ENCODE results near the gene TUBB8. TPM values are rescaled to one million over a fixed set of nuclear protein-coding genes. Genes with fewer than 3 reads are reported as not detected.

Gene TUBB8
- 0.71 and 0.77 TPM in 2 replicates for total RNA-seq
- long read RNA-seq, partial matches to known transcripts = 0 of 1 reads
- long read RNA-seq, other reads (novel, unspliced or antisense) = 1 of 1 reads

DNA sequence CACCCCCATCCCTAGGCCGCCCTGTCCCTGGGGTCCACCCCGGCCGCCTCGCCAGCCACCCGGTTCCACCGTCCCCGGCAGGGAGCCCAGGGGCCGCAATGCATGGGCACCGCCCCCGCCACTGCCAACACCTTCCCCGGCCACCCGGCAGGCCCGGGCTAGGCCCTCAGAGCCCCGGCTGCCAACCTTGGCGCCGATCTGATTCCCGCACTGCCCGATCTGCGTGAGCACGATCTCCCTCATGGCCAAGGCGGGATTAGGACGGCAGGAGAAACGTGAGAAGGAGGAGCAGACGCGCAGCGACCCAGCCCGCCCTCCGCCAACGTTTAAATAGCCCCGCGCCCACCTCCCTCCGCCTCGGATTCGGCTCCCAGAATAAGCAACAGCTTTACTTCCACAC is at the start of gene TUBB8:
Gene TUBB8, minus strand, starts transcription at position 301 of the 400 bp plus-strand sequence. Its CDS starts 58 bp downstream, at position 243.
- TF ChIP-seq, protein P1, sequence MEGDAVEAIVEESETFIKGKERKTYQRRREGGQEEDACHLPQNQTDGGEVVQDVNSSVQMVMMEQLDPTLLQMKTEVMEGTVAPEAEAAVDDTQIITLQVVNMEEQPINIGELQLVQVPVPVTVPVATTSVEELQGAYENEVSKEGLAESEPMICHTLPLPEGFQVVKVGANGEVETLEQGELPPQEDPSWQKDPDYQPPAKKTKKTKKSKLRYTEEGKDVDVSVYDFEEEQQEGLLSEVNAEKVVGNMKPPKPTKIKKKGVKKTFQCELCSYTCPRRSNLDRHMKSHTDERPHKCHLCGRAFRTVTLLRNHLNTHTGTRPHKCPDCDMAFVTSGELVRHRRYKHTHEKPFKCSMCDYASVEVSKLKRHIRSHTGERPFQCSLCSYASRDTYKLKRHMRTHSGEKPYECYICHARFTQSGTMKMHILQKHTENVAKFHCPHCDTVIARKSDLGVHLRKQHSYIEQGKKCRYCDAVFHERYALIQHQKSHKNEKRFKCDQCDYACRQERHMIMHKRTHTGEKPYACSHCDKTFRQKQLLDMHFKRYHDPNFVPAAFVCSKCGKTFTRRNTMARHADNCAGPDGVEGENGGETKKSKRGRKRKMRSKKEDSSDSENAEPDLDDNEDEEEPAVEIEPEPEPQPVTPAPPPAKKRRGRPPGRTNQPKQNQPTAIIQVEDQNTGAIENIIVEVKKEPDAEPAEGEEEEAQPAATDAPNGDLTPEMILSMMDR (IDR thresholded peaks at IDR 0.05; ENCODE audit: unreplicated experiment) = no peak
- H3K9me3 Mint-ChIP-seq (ENCODE audit: low read depth) = no peaks in the 10 kb centered on the region
- no peaks in the 10 kb centered on the region for H3K4me1 Mint-ChIP-seq (ENCODE audit: low read depth)
- H3K27me3 Mint-ChIP-seq = no peaks in the 10 kb centered on the region
- H3K4me3 Mint-ChIP-seq (ENCODE audit: low read depth) = no peak within 1 kb of the TSS
- no peak for DNase-seq (ENCODE audit: low spot score, unreplicated experiment)
- no peak within 1 kb of the TSS for H3K27ac Mint-ChIP-seq
- H3K36me3 Mint-ChIP-seq (ENCODE audit: insufficient read depth) = no peaks in the 10 kb centered on the region

DNA sequence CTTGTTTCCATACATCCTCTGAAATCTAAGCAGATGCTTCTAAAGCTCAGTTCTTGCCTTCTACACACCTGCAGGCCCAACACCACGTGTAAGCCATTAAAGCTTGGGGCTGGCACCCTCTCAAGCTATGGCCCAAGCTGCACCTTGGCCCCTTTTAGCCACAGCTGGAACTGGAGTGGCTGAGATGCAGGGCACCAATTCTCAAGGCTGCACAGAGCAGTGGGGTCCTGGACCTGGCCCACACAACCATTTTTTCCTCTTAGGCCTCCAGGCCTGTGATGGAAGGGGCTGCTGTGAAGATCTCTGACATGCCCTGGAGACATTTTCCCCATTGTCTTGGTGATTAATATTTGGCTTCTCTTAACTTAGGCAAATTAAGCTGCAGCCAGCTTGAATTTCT is 47.4 kb upstream of the TUBB8 start:
- H3K4me3 Mint-ChIP-seq (ENCODE audit: low read depth) = no peak overlapping the region
- H3K9me3 Mint-ChIP-seq (ENCODE audit: low read depth) = peaks cover 27% of the 10 kb centered on the region

DNA sequence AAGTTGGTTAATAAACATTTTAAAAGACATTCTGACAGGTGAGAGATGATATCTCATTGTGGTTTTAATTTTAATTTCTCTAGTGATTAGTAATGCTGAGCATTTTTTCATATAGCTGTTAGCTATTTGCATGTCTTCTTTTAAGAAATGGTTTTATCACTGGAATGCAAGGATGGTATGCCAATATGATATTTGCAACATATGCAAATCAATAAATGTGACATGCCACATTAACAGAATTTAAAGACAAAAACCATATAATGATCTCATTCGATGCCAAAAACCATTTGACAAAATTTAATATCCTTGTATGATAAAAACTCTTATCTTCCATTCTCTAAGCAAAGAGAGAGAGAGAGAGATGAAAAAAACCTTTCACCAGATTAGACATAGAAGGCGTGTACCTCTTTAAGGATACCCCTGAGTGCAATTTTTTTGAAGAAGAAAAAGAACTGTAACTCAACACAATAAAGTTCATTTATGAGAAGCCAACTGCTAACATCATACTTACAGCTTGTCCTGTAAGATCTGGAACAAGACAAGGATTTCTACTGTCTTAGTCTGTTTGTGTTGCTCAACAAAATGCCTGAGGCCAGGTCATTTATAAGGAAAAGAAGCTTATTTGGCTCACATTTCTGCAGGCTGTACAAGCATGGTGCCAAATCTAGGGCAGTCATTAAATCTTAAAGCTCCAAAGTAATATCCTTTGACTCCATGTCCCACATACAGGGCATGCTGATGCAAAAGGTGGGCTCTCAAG is 46.4 kb upstream of the TUBB8 start:
- peaks cover 8% of the 10 kb centered on the region for H3K4me1 Mint-ChIP-seq (ENCODE audit: low read depth)
- H3K36me3 Mint-ChIP-seq (ENCODE audit: insufficient read depth) = peaks cover 4% of the 10 kb centered on the region
- peaks cover 27% of the 10 kb centered on the region for H3K9me3 Mint-ChIP-seq (ENCODE audit: low read depth)
- TF ChIP-seq, protein P1 (IDR thresholded peaks at IDR 0.05; ENCODE audit: unreplicated experiment) = no peak
- H3K27ac Mint-ChIP-seq = no peak overlapping the region
- no peak for DNase-seq (ENCODE audit: low spot score, unreplicated experiment)
- H3K4me3 Mint-ChIP-seq (ENCODE audit: low read depth) = no peak overlapping the region
- no peaks in the 10 kb centered on the region for H3K27me3 Mint-ChIP-seq

More for the DNA sequence above, 47.4 kb upstream of the TUBB8 start:
- TF ChIP-seq, protein P1 (IDR thresholded peaks at IDR 0.05; ENCODE audit: unreplicated experiment) = no peak
- DNase-seq (ENCODE audit: low spot score, unreplicated experiment) = no peak
- peaks cover 8% of the 10 kb centered on the region for H3K4me1 Mint-ChIP-seq (ENCODE audit: low read depth)
- H3K27ac Mint-ChIP-seq = no peak overlapping the region
- no peaks in the 10 kb centered on the region for H3K27me3 Mint-ChIP-seq
- H3K36me3 Mint-ChIP-seq (ENCODE audit: insufficient read depth) = peaks cover 4% of the 10 kb centered on the region

DNA sequence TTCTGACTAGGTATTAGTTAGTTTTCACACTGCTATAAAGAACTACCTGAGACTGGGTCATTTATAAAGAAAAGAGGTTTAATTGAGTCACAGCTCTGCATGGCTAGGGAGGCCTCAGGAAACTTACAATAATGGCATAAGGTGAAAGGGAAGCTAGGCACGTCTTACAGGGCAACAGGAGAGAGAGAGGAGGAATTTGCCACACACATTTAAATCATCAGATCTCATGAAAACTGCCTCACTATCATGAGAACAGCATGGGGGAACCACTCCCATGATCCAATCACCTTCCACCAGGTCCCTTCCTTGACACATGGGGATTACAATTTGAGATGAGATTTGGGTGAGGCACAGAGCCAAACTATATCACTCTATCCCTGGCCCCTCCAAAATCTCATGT is 45.5 kb upstream of the TUBB8 start:
- Mint-ChIP-seq H3K4me1 (ENCODE audit: low read depth) (peaks cover 8% of the 10 kb centered on the region), H3K27me3 (no peaks in the 10 kb centered on the region), H3K4me3 (ENCODE audit: low read depth) (no peak overlapping the region), H3K9me3 (ENCODE audit: low read depth) (peaks cover 23% of the 10 kb centered on the region), H3K36me3 (ENCODE audit: insufficient read depth) (peaks cover 4% of the 10 kb centered on the region), H3K27ac (no peak overlapping the region)
- TF ChIP-seq, protein P1 (IDR thresholded peaks at IDR 0.05; ENCODE audit: unreplicated experiment) = no peak
- DNase-seq (ENCODE audit: low spot score, unreplicated experiment) = no peak

DNA sequence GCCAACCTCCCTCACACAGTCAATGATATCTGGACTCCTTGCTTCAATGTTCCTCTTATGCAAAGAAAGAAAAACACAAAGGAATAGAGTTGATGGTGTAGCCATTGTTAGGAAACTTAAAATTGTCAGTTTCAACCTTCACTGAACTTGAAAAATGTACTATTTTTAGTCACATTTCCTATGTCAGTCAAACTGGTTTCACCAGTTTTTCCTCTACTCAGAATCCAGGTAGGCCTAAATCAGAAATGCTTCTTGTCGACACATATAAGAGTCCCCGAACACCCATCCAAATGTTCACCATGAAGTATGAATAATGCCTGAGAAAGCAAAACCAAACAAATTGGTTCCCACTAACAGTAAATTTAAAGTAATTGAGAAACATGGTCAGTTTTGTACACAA is 43.8 kb upstream of the TUBB8 start:
- Mint-ChIP-seq H3K27ac (peak overlapping the region; percentile 79), H3K9me3 (ENCODE audit: low read depth) (peaks cover 19% of the 10 kb centered on the region), H3K4me3 (ENCODE audit: low read depth) (no peak overlapping the region), H3K4me1 (ENCODE audit: low read depth) (peaks cover 10% of the 10 kb centered on the region), H3K27me3 (no peaks in the 10 kb centered on the region), H3K36me3 (ENCODE audit: insufficient read depth) (peaks cover 4% of the 10 kb centered on the region)
- no peak for DNase-seq (ENCODE audit: low spot score, unreplicated experiment)
- TF ChIP-seq, protein P1 (IDR thresholded peaks at IDR 0.05; ENCODE audit: unreplicated experiment) = no peak

Measured in progenitor cell of endocrine pancreas (in vitro differentiated cells).